ENCODE data around the gene FNDC3B. TPM values are rescaled to one million over a fixed set of nuclear protein-coding genes. Genes with fewer than 3 reads are reported as not detected.

The FNDC3B gene
- total and polyA plus RNA-seq, 4 donors, result 23.3 to 74.2 (median 32.9) TPM

DNA sequence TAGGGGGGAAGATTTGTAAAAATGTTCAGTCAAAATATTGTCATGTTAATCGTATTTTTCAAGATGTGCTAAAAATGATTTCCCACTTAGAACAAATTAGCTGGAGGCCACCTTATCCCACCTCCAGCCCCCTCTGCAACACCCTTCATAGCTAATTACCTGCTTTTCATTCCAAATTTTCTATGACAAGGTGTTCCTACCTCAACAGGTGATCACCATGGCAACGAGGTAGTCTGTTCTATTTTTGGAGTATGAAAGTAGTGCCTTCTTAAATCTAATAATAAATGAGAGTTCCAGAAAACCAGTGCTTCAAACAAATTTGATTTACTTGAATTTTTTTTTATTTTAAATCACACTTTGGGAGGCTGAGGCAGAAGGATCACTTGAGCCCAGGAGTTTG lies 149.8 kb downstream of the FNDC3B start (continued):
- TF ChIP-seq, protein P1, sequence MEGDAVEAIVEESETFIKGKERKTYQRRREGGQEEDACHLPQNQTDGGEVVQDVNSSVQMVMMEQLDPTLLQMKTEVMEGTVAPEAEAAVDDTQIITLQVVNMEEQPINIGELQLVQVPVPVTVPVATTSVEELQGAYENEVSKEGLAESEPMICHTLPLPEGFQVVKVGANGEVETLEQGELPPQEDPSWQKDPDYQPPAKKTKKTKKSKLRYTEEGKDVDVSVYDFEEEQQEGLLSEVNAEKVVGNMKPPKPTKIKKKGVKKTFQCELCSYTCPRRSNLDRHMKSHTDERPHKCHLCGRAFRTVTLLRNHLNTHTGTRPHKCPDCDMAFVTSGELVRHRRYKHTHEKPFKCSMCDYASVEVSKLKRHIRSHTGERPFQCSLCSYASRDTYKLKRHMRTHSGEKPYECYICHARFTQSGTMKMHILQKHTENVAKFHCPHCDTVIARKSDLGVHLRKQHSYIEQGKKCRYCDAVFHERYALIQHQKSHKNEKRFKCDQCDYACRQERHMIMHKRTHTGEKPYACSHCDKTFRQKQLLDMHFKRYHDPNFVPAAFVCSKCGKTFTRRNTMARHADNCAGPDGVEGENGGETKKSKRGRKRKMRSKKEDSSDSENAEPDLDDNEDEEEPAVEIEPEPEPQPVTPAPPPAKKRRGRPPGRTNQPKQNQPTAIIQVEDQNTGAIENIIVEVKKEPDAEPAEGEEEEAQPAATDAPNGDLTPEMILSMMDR (IDR thresholded peaks at IDR 0.05; ENCODE audit: low read depth, low read length, missing input control), result no peak

DNA sequence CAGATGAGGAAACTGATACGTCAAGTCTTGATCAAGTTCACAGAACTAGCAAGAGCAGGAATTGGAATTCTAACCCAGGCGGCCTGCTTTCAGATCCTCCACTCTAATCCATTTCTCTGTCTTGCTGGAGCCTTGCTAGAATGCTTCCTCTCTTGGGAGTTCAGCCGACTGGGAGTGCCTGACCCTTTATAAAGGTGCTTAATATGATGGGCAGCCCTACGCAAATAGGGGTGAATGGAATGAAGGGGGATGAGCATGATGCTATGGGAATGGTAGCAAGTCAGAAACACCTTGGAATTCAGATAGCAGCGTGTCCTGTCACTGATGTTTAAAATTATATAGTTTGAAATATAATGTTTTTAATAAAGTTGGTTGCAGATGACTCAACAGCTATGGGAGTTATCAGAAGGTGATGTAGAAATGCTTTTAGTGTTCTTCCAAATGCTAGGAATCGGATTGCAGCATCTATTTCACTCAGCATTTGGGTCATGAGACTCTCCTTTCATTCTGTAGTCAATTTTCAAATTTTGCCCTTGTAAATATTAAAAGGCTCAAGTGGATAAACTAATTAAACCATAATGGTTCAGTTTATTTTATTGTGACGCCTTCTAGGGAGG lies 150.7 kb downstream of the FNDC3B start:
- H3K27ac ChIP-seq (ENCODE audit: low read depth in 1 of 2, low read length in 2 of 2), result no peak overlapping the region
- H3K4me3 ChIP-seq (ENCODE audit: low read depth in 1 of 3, low read length in 3 of 3), result no peak overlapping the region
- WGBS, result 91% methylated on average over 7 of the region's 7 CpGs
- no peaks in the 10 kb centered on the region for H3K36me3 ChIP-seq (ENCODE audit: control insufficient read depth in 4 of 4, insufficient read depth in 3 of 4, low read depth in 1 of 4, low read length in 3 of 4)
- no peaks in the 10 kb centered on the region for H3K27me3 ChIP-seq (ENCODE audit: control insufficient read depth in 4 of 4, insufficient read depth in 4 of 4, low read length in 3 of 4)
- H3K4me1 ChIP-seq (ENCODE audit: control insufficient read depth in 4 of 4, insufficient read depth in 4 of 4, low read length in 3 of 4), result peaks cover 6 to 8% (median 8%) of the 10 kb centered on the region in 4 donors
- no peak overlapping the region for H3K9ac ChIP-seq (ENCODE audit: low read depth in 1 of 2, low read length in 2 of 2)
- no peak for TF ChIP-seq SP1 (IDR thresholded peaks at IDR 0.05)
- TF ChIP-seq, protein P2, sequence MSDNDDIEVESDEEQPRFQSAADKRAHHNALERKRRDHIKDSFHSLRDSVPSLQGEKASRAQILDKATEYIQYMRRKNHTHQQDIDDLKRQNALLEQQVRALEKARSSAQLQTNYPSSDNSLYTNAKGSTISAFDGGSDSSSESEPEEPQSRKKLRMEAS (IDR thresholded peaks at IDR 0.05), result no peak
- TF ChIP-seq FOXA1 (IDR thresholded peaks at IDR 0.05), result no peak
- TF ChIP-seq, protein P3, sequence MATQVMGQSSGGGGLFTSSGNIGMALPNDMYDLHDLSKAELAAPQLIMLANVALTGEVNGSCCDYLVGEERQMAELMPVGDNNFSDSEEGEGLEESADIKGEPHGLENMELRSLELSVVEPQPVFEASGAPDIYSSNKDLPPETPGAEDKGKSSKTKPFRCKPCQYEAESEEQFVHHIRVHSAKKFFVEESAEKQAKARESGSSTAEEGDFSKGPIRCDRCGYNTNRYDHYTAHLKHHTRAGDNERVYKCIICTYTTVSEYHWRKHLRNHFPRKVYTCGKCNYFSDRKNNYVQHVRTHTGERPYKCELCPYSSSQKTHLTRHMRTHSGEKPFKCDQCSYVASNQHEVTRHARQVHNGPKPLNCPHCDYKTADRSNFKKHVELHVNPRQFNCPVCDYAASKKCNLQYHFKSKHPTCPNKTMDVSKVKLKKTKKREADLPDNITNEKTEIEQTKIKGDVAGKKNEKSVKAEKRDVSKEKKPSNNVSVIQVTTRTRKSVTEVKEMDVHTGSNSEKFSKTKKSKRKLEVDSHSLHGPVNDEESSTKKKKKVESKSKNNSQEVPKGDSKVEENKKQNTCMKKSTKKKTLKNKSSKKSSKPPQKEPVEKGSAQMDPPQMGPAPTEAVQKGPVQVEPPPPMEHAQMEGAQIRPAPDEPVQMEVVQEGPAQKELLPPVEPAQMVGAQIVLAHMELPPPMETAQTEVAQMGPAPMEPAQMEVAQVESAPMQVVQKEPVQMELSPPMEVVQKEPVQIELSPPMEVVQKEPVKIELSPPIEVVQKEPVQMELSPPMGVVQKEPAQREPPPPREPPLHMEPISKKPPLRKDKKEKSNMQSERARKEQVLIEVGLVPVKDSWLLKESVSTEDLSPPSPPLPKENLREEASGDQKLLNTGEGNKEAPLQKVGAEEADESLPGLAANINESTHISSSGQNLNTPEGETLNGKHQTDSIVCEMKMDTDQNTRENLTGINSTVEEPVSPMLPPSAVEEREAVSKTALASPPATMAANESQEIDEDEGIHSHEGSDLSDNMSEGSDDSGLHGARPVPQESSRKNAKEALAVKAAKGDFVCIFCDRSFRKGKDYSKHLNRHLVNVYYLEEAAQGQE (IDR thresholded peaks at IDR 0.05), result no peak
- TF ChIP-seq FOXA2 (IDR thresholded peaks at IDR 0.05), result no peak
- TF ChIP-seq GABPA (IDR thresholded peaks at IDR 0.05 in 1 of 2, conservative IDR thresholded peaks at IDR 0.05 in 1 of 2), result no peak
- TF ChIP-seq, protein P1 (IDR thresholded peaks at IDR 0.05; ENCODE audit: low read depth, low read length, missing input control), result no peak
- TF ChIP-seq RXRA (IDR thresholded peaks at IDR 0.05), result no peak
- no peak for TF ChIP-seq EGR1 (IDR thresholded peaks at IDR 0.05; ENCODE audit: low read depth in 2 of 2)
- no peak for TF ChIP-seq YY1 (IDR thresholded peaks at IDR 0.05)
- TF ChIP-seq HNF4G (IDR thresholded peaks at IDR 0.05), result no peak
- TF ChIP-seq, protein P4, sequence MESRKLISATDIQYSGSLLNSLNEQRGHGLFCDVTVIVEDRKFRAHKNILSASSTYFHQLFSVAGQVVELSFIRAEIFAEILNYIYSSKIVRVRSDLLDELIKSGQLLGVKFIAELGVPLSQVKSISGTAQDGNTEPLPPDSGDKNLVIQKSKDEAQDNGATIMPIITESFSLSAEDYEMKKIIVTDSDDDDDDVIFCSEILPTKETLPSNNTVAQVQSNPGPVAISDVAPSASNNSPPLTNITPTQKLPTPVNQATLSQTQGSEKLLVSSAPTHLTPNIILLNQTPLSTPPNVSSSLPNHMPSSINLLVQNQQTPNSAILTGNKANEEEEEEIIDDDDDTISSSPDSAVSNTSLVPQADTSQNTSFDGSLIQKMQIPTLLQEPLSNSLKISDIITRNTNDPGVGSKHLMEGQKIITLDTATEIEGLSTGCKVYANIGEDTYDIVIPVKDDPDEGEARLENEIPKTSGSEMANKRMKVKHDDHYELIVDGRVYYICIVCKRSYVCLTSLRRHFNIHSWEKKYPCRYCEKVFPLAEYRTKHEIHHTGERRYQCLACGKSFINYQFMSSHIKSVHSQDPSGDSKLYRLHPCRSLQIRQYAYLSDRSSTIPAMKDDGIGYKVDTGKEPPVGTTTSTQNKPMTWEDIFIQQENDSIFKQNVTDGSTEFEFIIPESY (IDR thresholded peaks at IDR 0.05), result no peak
- TF ChIP-seq, protein P5, sequence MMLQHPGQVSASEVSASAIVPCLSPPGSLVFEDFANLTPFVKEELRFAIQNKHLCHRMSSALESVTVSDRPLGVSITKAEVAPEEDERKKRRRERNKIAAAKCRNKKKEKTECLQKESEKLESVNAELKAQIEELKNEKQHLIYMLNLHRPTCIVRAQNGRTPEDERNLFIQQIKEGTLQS (IDR thresholded peaks at IDR 0.05), result no peak
- H3K9me3 ChIP-seq (ENCODE audit: control insufficient read depth in 4 of 4, low read length in 3 of 4), result no peaks in the 10 kb centered on the region
- DNase-seq (ENCODE audit: low spot score), result no peak

All from liver (tissue), 9 donors.